HG02885 (cell line): ENCODE data around the gene PHLDA3.

Source experiments
- ATAC-seq: cut with Tn5 transposase; IDR thresholded peaks from one replicate; pipeline ENCODE4 v1.9.1; 2021; ENCODE audit warnings: mild to moderate bottlenecking; ENCODE audit not compliant: unreplicated experiment, poor library complexity

Gene PHLDA3

DNA sequence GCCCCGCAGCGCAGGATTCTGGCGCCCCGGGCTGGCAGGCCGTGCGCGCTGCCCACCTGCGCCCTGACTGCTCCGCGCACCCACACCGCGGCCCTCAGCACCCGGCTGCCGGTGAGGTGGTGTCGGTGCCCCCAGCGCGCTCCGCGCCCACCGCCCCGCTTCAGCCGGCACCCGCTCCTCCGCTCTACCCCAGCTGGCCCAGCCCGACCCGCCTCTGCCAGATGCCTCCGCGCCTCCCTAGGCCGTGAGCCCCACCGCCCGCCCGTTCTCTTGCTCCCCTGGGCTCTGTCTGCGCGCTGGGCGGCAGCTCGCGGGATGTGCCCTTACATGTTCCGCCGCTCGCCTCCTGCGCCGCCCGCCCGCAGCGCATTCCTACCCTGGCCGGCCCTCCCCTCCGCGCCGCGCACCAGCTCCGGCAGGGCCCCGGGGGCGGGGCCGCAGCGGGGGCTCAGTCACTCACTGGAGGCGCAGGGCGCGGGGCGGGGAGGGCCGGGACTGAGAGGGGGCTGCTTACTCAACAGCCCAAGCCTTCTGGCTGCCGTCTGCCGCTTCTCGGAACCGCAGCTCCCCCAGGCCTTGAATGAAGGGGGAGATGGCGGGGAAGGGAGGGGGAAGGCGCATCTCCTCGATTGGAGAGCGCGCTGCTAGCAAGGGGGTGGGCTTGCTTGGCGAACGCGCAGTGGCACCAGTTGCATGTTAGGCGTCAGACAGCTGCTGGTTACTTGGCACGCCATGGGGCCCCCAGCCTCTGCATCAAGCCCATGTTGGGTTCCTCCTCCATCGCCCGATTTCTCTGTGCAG lies at the start of gene PHLDA3:
TSS of gene PHLDA3 (minus strand) at position 345 of the 801 bp plus-strand sequence. CDS start 402 bp downstream, outside the sequence.
- peak; percentile 82 for ATAC-seq

DNA sequence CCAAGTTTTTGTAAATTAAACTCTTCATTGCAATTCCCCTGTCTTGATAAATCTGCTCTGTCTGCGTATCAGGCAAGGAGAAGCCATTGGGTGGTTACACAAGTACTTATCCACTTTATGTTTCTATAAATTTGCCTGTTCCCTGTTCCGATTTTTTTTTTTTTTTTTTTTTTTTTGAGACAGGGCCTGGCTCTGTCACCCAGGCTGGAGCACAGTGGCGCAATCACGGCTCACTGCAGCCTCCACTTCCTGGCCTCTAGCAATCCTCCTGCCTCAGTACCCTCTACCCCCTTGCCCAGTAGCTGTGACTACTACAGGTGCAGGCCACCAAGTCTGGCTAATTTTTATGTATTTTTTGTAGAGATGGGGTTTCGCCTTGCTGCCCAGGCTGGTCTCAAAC lies 49.1 kb upstream of the PHLDA3 start:
- no peak for ATAC-seq

DNA sequence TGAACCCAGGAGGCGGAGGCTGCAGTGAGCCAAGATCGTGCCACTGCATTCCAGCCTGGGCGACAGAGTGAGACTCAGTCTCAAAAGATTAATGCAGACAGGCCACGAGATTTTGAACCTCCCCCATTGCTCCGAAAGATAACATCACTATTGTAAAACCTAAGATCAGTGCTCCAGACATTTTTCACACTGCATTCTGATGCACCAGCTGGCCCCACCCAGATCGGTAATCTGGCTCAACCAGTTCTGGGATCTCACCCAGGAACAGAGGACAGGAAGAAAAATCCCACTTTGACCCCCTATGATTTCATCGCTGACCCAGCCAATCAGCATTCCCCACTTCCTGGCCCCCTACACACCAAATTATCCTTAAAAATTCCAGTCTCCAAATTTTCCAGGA lies 48.6 kb upstream of the PHLDA3 start:
- ATAC-seq: no peak

DNA sequence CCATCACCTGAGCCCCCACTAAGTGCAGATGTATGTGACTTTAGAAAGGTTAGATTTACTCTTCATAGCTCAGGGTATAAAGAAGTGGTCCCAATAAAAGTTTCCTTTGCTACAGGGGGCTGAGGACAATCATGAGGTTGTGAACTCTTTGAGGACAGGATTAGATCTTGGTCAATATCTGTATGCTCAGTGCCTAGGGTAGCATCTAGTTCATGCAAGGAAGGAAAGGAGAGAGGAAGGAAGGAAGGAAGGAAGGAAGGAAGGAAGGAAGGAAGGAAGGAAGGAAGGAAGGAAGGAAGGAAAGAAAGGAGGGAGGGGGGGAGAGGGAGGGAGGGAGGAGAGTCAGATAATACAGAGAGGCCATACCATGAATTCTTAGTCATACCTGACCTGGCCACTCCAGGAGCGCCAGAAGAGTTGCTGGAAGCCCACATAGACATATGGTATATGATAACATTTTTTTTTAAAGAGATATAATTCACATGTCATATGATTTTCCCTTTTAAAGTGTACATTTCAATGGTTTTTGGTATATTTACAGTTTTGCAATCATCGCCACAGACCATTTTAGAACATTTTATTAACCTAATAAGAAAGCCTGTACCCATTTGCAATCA lies 47.6 kb upstream of the PHLDA3 start:
- no peak for ATAC-seq

DNA sequence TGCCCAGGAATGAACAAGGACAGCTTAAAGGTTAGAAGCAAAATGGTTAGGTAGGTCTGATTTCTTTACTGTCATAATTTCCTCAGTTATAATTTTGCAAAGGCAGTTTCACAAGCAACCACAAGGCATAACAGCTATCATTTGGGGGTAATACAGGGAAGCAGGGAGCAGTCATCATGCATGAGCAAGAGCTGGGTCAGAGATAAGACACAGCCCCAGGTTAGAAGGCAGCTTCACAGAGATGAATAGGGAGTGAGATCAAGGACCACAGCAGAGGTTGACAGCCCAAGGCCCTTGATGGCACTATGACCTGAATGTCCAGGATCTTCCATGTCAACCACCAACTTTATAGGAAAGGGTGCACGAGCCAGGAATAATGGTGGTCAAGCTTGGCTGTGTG lies 46.9 kb upstream of the PHLDA3 start:
- ATAC-seq: no peak

DNA sequence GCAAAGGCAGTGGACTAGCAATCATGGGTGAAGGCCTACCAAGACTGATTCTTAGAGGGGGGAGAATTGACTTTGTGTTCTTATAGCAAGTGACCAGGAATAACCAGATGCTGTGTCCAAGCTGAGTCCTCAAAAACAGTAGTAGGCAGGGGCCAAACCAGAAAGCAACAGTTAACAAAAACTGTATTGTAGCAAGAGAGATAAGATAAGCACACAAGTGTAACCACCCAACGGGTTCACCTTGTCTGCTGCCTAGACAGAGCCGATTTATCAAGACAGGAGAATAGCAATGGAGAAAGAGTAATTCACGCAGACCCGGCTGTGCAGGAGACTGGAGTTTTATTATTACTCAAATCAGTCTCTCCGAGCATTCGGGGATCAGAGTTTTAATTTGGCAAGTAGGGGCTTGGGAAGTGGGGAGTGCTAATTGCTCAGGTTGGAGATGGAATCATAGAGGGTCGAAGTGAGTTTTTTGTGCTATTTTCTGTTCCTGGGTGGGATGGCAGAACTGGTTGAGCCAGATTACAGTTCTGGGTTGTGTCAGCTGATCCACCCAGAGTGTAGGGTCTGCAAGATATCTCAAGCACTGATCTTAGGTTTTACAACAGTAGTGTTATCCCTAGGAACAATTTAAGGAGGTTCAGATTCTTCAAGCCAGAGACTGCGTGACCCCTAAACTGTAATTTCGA lies 46.2 kb upstream of the PHLDA3 start:
- no peak for ATAC-seq

DNA sequence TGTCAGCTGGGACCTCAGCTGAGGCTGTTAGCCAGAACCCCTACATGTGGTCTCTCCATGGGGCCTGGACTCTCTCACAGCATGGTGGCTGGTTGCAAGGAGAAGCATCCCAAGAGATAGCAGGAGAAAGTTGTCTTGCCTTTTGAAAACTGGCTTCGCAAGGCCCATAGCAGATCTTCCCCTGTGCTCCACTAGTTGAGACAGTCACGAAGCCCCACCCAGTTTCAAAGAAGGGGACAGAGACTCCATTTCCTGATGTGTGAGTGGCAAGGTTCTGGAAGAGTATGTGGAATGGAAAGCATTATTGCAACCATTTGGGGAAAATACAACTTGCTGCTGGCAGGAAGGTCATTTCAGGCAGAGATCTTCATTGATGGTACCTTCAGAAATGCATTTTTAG lies 45.5 kb upstream of the PHLDA3 start:
- ATAC-seq: no peak

DNA sequence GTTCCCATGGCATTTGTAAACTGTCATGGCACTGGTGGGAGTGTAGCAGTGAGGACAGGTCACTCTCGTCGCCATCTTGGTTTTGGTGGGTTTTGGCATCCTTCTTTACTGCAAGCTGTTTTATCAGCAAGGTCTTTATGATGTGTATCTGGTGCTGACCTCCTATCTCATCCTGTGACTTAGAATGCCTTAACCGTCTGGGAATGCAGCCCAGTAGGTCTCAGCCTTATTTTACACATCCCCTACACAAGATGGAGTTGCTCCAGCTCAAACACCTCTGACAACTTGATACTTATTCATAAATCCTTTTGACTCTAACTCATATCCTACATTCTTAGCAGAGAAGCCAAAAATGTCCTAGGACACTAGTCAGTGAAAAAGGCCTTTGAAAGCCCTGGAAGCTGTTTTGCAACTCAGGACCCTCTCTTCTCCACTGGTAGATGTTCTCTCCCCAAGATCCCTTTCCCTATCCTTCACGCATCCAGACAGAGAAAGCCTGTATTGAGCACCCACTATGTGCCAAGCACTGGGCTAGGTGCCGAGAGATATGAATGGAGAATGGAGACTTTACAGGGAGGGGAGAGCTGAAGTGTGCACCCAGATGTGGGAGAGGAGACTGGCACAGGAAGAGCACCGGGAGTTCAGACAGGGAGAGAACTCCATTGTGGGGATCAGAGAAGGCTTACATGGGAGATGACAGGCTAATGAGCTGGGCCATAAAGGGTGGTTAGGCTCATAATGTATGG lies 44.7 kb upstream of the PHLDA3 start:
- no peak for ATAC-seq

DNA sequence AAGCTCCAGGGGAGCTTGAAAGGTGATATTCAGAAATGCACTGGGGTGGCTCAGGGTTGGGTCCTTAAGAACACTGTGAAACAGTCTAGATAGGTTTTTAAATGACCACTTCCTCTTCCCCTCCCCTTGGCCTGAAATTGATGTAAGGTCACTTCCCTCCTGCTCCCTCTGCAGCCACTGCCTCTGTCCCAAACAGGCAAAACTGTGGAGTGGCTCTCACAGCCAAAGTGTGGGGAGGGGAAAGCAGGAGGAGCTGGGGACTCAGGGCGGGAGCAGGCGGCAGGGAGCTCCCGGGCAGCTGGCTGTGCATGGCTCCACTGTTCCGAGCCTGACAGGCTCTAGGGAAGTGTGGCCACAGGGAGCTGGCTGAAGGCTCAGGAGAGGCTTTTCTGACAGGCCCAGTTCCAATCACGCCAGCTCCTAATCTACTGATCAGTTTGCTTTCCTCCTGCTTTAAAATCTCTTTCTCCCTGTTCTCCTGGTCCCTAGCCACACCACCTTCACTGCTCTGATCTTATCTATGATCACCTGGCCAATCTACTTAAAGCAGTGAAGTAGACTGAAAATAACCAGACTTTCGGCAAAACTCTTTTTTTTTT lies 43.1 kb upstream of the PHLDA3 start:
- peak; percentile 52 for ATAC-seq

DNA sequence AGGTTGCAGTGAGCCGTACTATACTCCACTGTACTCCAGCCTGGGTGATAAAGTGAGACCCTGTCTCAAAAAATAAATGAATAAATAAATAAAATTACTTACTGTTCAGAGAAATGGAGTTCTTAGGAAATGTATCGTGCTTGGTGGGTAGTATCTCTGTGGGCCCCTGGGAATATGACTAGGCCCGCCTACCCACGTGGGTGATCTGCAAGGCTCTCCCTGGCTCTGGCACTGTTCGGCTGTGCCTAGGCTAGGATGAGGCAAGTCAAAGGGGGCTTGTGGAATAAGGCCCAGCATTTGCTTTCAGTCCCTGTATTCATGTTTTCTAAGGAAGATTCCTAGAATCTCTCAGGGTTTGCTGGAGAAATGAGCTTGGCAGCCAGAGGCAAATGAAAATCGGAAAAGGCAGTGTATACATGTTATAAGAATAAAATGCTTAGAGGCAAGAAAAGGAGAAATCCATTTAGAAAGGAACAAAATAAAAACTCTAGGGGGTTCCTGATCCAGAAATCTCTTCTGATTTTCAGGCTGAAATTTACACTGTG lies 42.5 kb upstream of the PHLDA3 start:
- no peak for ATAC-seq

DNA sequence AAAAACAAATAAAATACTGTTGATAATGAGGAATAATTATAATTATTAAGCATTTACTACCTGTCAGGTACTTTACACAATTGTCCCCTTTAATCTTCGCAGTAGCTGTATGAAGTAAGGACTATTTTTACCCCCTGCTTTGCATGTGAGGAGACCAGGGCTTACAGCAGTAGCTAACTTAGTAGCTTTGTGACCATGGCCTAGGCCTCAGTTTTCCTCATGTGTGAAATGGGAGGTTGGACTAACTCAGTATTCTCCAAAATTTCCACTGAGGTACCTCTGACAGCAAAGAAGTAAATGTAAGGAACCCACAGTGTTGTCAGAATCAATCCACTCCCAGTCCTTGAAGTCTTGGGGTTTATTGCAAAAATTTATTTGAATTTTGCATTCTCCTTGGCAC lies 41.7 kb upstream of the PHLDA3 start:
- no peak for ATAC-seq

DNA sequence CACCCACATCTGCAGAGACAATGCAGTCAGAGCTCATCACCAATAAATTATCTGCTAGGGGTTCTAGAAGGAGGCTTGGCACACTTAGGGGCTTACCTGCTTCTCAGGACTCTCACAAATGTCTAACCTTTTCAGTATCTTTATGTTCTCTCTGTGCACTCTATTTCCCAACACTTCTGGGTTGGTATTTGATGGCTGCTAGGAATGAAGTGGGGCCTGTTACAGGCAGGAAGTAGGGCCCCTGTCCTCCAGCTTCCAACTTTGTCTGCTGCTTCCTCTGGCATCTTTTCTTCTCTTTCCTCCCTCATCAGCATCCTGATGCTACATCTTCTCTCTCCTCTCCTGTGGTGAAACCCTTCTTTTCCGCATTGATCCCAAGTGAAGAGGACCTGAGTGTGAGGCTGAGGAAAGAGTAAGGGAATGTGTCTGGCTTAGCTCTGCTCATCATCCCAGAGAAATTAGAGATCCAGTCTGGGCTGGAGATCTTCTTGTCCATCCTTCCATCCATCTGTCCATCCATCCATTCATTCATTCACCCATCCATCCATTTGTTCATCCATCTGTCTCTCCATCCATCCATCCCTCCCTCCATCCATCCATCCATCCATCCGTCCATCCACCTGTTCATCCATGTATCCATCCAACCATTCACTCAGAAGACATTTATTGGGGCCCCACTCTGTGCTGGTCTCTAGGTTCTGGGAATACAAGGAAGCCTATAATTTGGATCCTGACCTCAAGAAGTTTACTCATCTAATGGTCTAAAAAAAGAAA lies 40.8 kb upstream of the PHLDA3 start:
- no peak for ATAC-seq

DNA sequence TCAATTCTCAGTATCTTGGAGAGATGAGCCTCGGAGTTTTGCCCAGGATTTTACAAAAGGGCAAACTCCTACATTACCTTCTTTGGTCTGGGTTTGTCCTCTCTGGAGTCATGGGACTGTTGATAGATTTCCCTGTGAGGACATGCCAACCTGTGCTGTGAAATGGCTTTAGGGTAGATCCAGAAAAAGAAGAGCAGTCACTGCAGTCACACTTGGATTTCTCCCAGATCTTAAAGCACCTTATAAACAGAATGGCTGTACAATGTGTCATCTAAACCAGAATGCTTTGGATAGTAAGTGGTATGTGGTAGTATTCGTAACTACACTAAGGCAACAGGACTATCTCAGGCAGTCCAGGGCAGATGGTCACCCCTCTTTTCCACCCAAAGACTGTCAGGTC lies 39.8 kb upstream of the PHLDA3 start:
- ATAC-seq: no peak

DNA sequence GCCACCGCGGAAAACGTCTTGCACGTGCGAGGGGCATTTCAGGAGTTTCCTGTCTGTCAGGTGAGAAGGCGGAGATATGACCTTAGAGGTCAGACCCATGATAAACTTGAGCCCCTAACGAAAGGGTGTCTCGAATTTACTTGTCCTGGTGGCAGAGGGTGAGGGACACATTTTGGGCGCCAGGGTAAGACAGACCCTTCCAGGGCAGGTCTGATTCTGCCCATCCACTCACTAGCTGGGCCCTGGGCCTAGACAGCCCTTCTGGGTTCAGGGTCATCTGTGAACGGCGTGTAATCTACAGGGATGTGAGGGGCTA lies 38.3 kb upstream of the PHLDA3 start:
- peak; percentile 8 for ATAC-seq

DNA sequence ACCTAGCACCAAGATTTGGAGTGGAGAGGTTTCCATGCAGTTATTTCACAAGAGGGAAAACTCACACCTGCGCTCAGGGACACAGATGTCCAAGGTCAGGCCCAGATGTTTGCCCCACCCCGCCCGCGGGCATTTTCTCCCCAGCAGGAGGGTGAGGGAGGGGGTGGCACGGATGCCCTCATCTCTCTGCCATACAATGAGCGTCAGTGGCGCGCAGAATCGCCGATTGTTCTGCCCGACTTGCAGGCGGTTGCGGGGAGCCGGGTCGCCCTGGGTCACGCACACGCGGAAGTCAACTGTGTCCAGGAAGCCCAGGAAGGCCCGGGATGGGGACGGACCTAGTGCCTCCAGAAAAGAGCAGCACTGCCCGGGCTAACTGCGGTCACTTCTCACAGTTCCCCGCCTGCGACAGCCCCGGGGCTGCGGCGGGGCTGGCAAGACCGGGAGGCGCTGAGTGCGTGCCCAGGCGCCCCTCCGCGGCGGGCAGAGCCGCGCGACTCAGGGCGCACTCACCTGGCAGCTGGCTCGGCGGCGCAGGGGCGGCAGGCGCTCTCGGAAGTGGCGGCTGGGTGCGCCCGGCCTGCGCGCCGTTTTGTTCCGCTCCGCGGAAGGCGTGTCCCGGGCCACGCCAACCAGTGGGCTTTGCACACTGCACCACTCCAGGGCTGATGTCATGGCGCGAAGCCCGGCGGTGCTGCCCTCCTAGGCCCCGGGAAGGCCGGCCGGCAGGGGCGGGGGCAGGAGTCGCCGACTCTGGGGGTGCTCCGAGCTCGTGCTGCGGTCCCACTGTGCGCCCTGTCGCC lies 37.8 kb upstream of the PHLDA3 start, which contains the start of gene CSRP1:
TSS of gene CSRP1 (minus strand) at position 567 of the 803 bp plus-strand sequence. CDS start 10,820 bp downstream, outside the sequence.
- peak; percentile 88 for ATAC-seq

DNA sequence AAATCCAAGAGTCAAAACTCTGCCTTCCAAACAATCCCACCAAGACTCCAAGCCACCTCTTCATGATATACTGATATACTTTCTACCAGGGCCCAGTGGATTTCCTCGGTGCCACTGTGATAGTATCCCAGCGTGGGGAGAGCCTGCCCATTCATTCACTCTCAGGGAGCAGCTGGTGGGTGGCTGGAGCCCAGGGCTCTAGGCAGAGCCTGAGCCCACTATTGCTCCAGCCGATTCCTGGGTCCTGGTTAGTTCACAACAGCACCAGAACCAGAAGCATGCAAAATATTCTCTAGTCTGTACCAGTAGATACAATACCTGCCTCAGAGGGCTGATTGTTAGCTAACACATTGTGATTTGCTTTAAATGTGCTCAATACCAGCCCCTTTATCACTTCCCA lies 37.1 kb upstream of the PHLDA3 start:
- no peak for ATAC-seq

DNA sequence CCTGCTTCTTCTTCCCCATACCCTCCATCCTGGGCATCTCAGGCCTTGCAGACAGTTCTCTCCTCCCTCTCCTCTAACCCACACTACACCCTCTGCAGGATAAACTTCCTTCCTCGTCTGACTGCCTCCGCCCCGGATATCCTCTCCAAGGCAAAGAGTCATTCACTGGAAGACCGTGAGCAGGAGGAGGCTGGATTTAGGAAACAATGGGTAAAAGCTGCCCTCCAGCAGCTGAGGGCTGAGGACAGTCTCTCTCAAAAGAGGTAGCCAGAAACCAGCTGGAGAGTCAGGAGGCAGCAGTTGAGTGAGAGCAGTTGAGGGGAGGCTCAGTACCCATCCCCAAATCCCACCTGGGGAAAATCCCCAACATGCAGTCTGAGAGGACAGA lies 36.5 kb upstream of the PHLDA3 start:
- ATAC-seq: no peak

DNA sequence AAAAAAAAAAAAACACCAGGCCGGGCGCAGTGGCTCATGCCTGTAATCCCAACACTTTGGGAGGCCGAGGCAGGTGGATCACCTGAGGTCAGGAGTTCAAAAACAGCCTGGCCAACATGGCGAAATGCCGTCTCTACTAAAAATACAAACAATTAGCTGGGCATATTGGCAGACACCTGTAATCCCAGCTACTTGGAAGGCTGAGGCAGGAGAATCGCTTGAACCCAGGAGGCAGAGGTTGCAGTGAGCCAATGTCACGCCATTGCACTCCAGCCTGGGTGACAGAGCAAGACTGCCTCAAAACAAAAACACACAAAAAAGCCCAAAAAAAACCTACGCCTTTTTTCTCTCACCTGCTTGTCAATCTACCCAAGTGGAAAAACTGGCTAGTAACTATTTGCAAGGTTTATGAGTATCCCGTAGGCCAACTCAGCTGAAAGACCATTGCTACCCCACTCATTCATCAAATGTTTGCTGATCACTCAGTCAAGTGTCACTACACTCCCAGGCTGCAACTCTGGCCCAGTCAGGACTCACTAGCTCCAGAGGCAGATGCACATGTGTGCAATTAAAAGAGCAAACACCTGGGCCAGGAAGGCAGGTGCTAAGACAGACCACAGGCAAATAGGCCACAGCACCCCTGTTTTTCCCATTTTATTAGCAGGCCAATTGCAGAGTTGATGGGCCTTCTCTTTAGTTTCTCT lies 36.0 kb upstream of the PHLDA3 start:
- no peak for ATAC-seq
